Adrenal gland (tissue), 5 donors: Measurements from ENCODE around the gene DRGX.

Experiments
- POLR2A ChIP-seq, 2 donors: fragments of 450-650 bp; IDR thresholded peaks; one replicate each; pipeline ENCODE4 v1.6.1; 2017; ENCODE audit warnings: antibody characterized with exemption in 2 of 2, mild to moderate bottlenecking in 2 of 2, moderate library complexity in 1 of 2
- TF ChIP-seq, protein P1 (sequence below), 6 experiments: fragments of 450-650 bp in 4 of 6; fragments of 200-600 bp in 2 of 6; sonication (generic) in 1 of 6; IDR thresholded peaks; 1 replicate in 5 of 6; 2 replicates in 1 of 6; pipeline versions ENCODE4 v1.5.1 to v1.8.0; 2016 to 2021; ENCODE audit warnings: antibody characterized with exemption in 6 of 6, mild to moderate bottlenecking in 2 of 6, moderate library complexity in 1 of 6
- donor health status: DM: no; HTN: no; CAD: no.

GRCh38 chr10:49389361-49389933 lies 6.4 kb downstream of the DRGX start:
- no peak for TF ChIP-seq POLR2A (IDR thresholded peaks at IDR 0.05)
- TF ChIP-seq, protein P1, sequence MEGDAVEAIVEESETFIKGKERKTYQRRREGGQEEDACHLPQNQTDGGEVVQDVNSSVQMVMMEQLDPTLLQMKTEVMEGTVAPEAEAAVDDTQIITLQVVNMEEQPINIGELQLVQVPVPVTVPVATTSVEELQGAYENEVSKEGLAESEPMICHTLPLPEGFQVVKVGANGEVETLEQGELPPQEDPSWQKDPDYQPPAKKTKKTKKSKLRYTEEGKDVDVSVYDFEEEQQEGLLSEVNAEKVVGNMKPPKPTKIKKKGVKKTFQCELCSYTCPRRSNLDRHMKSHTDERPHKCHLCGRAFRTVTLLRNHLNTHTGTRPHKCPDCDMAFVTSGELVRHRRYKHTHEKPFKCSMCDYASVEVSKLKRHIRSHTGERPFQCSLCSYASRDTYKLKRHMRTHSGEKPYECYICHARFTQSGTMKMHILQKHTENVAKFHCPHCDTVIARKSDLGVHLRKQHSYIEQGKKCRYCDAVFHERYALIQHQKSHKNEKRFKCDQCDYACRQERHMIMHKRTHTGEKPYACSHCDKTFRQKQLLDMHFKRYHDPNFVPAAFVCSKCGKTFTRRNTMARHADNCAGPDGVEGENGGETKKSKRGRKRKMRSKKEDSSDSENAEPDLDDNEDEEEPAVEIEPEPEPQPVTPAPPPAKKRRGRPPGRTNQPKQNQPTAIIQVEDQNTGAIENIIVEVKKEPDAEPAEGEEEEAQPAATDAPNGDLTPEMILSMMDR (IDR thresholded peaks at IDR 0.05): no peak
